Activated CD8-positive, alpha-beta memory T cell treated with anti-CD3 and anti-CD28 coated beads for 24 hours (primary cell): ENCODE data around the gene CA10.

Source experiments
- DNase-seq: peaks from one replicate; pipeline ENCODE4 v3.0.0-alpha.2; 2020

The CA10 gene

GRCh38 chr17:52158450-52159042 lies at the start of gene CA10:
Gene CA10, minus strand, starts transcription at chr17:52158714.
- DNase-seq, result no peak

GRCh38 chr17:52207796-52208195 lies 49.3 kb upstream of the CA10 start:
- no peak for DNase-seq

GRCh38 chr17:52202520-52203080 lies 44.1 kb upstream of the CA10 start:
- no peak for DNase-seq

- DNase-seq, result no peak
These were observed 43.4 kb upstream of the CA10 start for GRCh38 chr17:52201767-52202519.

- no peak for DNase-seq
These were observed 33.0 kb upstream of the CA10 start for GRCh38 chr17:52191491-52191890.

GRCh38 chr17:52181782-52182181 lies 23.3 kb upstream of the CA10 start:
- DNase-seq, result no peak

- no peak for DNase-seq
These were observed 19.5 kb upstream of the CA10 start for GRCh38 chr17:52178012-52178411.

- no peak for DNase-seq
These were observed 12.6 kb upstream of the CA10 start for GRCh38 chr17:52170963-52171572.

GRCh38 chr17:52160136-52160567 lies 1.6 kb upstream of the CA10 start:
- no peak for DNase-seq

GRCh38 chr17:52159246-52160135 lies 977 bp upstream of the CA10 start:
- DNase-seq, result no peak

GRCh38 chr17:52157603-52158449 lies 688 bp downstream of the CA10 start:
- DNase-seq, result no peak

- no peak for DNase-seq
These were observed 1.6 kb downstream of the CA10 start for GRCh38 chr17:52156576-52157570.

GRCh38 chr17:52155301-52155700 lies 3.2 kb downstream of the CA10 start:
- DNase-seq, result no peak

- no peak for DNase-seq
These were observed 4.0 kb downstream of the CA10 start for GRCh38 chr17:52154466-52154865.

GRCh38 chr17:52150935-52151334 lies 7.6 kb downstream of the CA10 start:
- DNase-seq, result no peak

GRCh38 chr17:52149626-52150025 lies 8.9 kb downstream of the CA10 start:
- DNase-seq, result no peak

- DNase-seq, result no peak
These were observed 9.6 kb downstream of the CA10 start for GRCh38 chr17:52148969-52149351.

GRCh38 chr17:52148288-52148968 lies 10.1 kb downstream of the CA10 start:
- DNase-seq, result no peak

- DNase-seq, result no peak
These were observed 10.6 kb downstream of the CA10 start for GRCh38 chr17:52147872-52148271.

- no peak for DNase-seq
These were observed 11.1 kb downstream of the CA10 start for GRCh38 chr17:52147431-52147830.
